OCI-LY3 (cell line): ENCODE results near the gene MYB.

ENCODE experiments used
- EZH2phosphoT487 ChIP-seq: fragments of 200-600 bp; shearing (Covaris generic); IDR thresholded peaks from 2 replicates; pipeline ENCODE4 v1.6.1; 2018; ENCODE audit warnings: antibody characterized with exemption, mixed run types, low read depth
- TF ChIP-seq, protein P1 (sequence below): fragments of 200-600, 300-600 bp; sonication (generic); IDR thresholded peaks from 2 replicates; pipeline ENCODE4 v1.5.1; 2014; ENCODE audit warnings: antibody characterized with exemption, low read length, low read depth

DNA sequence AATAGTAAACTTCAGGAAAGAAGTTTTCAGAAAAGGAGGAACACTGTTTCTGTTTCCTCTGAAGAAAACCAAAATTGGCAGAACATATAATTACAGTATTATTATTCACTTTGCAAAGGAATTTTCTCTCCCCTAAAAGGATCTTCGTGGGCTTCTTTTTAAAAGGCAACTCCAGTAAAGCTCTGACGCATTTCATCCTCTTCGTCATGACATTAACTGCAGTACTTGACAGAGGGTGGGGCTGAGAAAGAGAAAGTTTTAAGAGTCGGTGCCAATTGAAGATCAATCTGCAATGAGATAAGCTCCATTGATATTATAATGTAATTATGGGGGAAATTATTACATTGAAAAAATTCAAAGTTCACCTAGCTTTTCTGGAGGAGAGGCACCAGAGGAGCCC, 75.8 kb downstream of the MYB start:
- no peak for TF ChIP-seq EZH2phosphoT487
- TF ChIP-seq, protein P1, sequence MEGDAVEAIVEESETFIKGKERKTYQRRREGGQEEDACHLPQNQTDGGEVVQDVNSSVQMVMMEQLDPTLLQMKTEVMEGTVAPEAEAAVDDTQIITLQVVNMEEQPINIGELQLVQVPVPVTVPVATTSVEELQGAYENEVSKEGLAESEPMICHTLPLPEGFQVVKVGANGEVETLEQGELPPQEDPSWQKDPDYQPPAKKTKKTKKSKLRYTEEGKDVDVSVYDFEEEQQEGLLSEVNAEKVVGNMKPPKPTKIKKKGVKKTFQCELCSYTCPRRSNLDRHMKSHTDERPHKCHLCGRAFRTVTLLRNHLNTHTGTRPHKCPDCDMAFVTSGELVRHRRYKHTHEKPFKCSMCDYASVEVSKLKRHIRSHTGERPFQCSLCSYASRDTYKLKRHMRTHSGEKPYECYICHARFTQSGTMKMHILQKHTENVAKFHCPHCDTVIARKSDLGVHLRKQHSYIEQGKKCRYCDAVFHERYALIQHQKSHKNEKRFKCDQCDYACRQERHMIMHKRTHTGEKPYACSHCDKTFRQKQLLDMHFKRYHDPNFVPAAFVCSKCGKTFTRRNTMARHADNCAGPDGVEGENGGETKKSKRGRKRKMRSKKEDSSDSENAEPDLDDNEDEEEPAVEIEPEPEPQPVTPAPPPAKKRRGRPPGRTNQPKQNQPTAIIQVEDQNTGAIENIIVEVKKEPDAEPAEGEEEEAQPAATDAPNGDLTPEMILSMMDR, result no peak
